GM10266 (cell line): Measurements from ENCODE around the gene FBXO3.
"Not testable (repeated sequence)": the region's sequence is repeated elsewhere in the genome, so short reads cannot be mapped to it uniquely, and the experiment has no call there.

Source experiments
- DNase-seq: peaks from one replicate; pipeline ENCODE4 v3.0.0; 2012; ENCODE audit errors: extremely low spot score
- CTCF ChIP-seq: IDR thresholded peaks from 2 replicates; pipeline ENCODE4 v1.5.1; 2012; ENCODE audit warnings: mild to moderate bottlenecking, low read depth; ENCODE audit not compliant: control insufficient read depth, insufficient read depth; ENCODE audit errors: missing control alignments

The FBXO3 gene

DNA sequence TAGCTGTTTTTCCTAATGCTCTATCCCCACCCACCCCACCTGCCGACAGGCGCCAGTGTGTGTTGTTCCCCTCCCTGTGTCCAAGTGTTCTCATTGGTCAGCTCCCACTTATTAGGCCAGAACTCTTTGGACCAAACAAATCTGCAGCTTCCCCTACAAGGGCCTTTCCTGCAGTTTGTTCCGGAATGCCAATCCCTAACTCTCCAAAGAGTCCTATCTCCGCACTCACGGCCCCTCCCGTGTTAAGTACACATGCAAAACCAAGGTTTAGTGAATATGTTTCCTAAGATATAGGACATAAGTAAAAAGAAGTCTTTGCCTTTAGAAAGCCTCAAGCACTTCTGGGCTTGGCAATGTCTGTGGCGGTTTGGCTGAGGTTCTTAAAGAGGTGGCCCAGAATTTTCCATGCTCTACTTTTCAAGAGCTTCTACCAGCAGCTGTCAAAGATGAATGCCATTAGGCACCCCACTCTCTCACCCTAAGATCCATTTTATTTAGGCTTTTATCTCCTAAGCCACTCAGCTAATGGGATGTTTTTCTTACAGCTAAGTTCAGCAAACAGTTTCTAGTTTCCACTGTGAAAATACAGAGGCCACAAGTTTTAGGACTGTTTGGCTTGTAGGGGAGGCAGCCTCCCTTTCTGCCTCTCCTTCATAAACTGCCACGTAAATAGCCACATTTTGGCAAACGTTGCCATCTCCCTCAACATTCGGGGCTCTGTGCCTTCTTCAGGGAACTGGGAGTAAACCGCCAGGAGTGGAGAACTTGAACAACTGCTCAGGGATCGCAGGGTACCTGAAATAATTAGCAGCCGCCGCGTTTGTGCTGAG is 39.7 kb downstream of the FBXO3 start:
- no peak for TF ChIP-seq CTCF
- no peak for DNase-seq

GRCh38 chr11:33733980-33734379 is 40.3 kb downstream of the FBXO3 start:
- TF ChIP-seq CTCF, result no peak
- DNase-seq, result no peak

DNA sequence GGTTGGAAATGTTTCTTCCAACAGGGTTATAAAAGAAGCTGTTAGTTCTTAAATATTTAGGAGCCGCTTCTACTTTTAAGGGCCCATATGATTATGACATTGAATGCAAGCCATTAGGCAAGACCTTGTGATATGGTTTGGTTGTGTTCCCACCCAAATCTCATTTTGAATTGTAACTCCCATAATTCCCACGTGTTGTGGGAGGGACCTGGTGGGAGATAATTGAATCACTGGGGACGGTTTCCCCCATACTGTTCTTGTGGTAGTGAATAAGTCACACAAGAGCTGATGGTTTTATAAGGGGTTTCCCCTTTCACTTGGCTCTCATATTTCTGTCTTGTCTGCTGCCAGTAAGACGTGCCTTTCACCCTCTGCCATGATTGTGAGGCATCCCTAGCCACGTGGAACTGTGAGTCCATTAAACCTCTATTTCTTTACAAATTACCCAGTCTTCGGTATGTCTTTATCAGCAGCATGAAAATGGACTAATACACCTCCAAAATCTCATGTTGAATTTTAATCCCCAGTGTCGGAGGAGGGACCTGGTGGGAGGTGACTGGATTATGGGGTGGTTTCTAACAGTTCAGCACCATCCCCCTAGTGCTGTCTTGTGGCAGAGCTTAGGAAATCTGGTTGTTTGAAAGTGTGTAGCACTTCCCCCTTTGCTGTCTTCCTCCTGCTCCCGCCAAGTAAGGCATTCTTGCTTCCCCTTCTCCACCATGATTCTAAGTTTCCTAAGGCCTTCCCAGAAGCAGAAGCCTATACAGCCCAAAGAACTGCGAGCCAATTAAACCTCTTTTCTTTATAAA is 42.4 kb downstream of the FBXO3 start:
- TF ChIP-seq CTCF, result no peak
- DNase-seq, result no peak

GRCh38 chr11:33730716-33731115 is 43.6 kb downstream of the FBXO3 start:
- no peak for TF ChIP-seq CTCF
- no peak for DNase-seq

DNA sequence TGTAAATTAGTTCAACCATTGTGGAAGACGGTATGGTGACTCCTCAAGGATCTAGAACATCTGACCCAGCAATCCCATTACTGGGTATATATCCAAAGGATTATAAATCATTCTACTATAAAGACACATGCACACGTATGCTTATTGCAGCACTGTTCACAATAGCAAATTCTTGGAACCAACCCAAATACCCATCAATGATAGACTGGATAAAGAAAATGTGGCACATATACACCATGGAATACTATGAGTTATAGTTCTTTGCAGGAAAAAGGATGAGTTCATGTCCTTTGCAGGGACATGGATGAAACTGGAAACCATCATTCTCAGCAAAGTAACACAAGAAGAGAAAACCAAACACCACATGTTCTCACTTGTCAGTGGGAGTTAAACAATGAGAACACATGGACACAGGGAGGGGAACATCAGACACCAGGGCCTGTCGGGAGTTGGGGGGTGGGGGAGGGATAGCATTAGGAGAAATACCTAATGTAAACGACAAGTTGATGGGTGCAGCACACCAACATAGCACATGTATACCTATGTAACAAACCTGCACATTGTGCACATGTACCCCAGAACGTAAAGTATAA is 45.2 kb downstream of the FBXO3 start:
- not testable (repeated sequence) for DNase-seq

GRCh38 chr11:33727539-33727938 is 46.8 kb downstream of the FBXO3 start:
- DNase-seq, result not testable (repeated sequence)

GRCh38 chr11:33725496-33725895 is 48.8 kb downstream of the FBXO3 start:
- no peak for TF ChIP-seq CTCF
- DNase-seq, result no peak

GRCh38 chr11:33724644-33725035 is 49.7 kb downstream of the FBXO3 start:
- DNase-seq, result no peak
- no peak for TF ChIP-seq CTCF
